ENCODE data around the gene SLC25A3. TPM values are rescaled to one million over a fixed set of nuclear protein-coding genes. Genes with fewer than 3 reads are reported as not detected.
"Not testable (repeated sequence)": the region's sequence is repeated elsewhere in the genome, so short reads cannot be mapped to it uniquely, and the experiment has no call there.

Gene SLC25A3
- 852 TPM for polyA plus RNA-seq (2012; ENCODE audit: insufficient read depth, insufficient read length, low read depth)

DNA sequence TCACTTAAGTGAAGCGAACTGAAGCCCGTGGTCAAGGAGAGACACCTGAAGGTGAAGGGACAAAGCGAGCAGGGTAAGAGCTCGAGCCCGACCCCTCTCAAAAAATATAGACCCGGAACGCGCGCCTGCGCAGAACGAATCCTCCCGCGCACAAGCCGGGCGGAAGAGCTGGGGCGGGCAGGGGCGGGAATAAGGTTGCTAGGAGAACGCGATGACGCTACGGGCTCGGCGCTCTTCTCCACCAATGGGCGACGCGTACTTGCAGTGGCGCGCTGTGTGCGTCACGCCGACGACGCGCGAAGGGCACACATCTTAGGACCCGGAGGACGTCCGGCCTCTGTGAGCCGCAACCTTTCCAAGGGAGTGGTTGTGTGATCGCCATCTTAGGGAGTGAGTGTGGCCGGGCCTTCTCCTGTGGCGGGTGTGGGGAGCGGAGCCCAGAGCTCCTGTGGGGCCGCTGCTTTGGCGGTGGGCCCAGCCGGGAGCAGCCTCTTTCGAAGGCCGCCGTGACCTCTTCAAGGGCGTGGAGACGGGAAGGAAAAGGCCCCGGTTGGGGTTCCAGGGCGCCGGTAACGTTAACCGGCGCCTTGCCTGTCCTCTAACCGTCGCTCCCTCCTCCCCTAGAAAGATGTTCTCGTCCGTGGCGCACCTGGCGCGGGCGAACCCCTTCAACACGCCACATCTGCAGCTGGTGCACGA lies at the start of gene SLC25A3:
TSS of gene SLC25A3 (plus strand) at position 336 of the 699 bp plus-strand sequence. CDS start at position 629, 293 bp downstream.
- Histone ChIP-seq H3K36me3 (peaks cover 44% of the 10 kb centered on the region), H3K4me1 (no peaks in the 10 kb centered on the region), H3K27me3 (no peaks in the 10 kb centered on the region), H3K9me3 (no peaks in the 10 kb centered on the region), H3K4me3 (ENCODE audit: low read depth, low read length) (peak within 1 kb of the TSS; percentile 71)
- TF ChIP-seq, protein P1, sequence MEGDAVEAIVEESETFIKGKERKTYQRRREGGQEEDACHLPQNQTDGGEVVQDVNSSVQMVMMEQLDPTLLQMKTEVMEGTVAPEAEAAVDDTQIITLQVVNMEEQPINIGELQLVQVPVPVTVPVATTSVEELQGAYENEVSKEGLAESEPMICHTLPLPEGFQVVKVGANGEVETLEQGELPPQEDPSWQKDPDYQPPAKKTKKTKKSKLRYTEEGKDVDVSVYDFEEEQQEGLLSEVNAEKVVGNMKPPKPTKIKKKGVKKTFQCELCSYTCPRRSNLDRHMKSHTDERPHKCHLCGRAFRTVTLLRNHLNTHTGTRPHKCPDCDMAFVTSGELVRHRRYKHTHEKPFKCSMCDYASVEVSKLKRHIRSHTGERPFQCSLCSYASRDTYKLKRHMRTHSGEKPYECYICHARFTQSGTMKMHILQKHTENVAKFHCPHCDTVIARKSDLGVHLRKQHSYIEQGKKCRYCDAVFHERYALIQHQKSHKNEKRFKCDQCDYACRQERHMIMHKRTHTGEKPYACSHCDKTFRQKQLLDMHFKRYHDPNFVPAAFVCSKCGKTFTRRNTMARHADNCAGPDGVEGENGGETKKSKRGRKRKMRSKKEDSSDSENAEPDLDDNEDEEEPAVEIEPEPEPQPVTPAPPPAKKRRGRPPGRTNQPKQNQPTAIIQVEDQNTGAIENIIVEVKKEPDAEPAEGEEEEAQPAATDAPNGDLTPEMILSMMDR (IDR thresholded peaks at IDR 0.05; ENCODE audit: low read depth, low read length): no peak
- peak; percentile 97 for DNase-seq

DNA sequence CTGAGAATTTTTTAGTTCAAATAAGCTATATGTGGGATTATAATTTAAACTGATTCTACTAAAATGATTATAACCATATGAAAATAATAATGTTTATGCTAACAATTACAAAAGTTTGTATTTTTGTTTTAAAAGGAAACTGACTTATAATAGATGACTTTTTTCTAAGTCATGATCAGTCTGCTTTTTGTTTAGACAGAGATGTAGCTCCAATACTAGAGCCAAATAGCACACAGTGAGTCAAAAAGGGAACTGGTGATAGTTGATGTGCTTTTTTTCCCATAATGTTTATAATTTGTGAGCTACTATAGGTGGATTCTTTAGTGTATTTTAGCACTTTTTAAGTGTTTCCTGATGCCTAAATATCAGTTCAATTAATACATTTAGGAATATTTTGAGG lies 49.8 kb upstream of the SLC25A3 start:
- TF ChIP-seq, protein P1 (IDR thresholded peaks at IDR 0.05; ENCODE audit: low read depth, low read length): no peak
- DNase-seq: no peak
- H3K36me3 ChIP-seq: peaks cover 83% of the 10 kb centered on the region
- no peaks in the 10 kb centered on the region for H3K27me3 ChIP-seq
- H3K4me1 ChIP-seq: no peaks in the 10 kb centered on the region; the same call in 1 of the 2 replicates
- no peak overlapping the region for H3K4me3 ChIP-seq (ENCODE audit: low read depth, low read length)
- H3K9me3 ChIP-seq: no peaks in the 10 kb centered on the region

DNA sequence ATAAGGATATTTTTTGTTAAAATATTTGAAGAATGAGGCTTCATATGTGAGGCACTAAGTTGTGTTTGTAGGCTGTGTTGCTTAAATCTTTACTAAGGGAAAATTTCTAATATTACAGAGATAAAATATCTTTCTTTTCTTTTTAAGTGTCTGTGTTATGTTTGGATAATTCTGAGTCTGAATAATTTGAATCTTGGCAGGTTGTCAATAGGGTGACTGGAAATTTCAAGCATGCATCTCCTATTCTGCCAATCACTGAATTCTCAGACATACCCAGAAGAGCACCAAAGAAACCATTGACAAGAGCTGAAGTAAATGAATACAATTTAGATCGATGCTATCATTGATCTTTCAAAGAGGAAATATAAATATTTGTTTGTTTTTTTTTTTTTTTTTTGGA lies 48.7 kb upstream of the SLC25A3 start:
- no peaks in the 10 kb centered on the region for H3K27me3 ChIP-seq
- H3K4me3 ChIP-seq (ENCODE audit: low read depth, low read length): no peak overlapping the region
- H3K9me3 ChIP-seq: no peaks in the 10 kb centered on the region
- TF ChIP-seq, protein P1 (IDR thresholded peaks at IDR 0.05; ENCODE audit: low read depth, low read length): no peak
- H3K4me1 ChIP-seq: no peaks in the 10 kb centered on the region; the same call in 1 of the 2 replicates
- H3K36me3 ChIP-seq: peaks cover 80% of the 10 kb centered on the region
- DNase-seq: no peak

DNA sequence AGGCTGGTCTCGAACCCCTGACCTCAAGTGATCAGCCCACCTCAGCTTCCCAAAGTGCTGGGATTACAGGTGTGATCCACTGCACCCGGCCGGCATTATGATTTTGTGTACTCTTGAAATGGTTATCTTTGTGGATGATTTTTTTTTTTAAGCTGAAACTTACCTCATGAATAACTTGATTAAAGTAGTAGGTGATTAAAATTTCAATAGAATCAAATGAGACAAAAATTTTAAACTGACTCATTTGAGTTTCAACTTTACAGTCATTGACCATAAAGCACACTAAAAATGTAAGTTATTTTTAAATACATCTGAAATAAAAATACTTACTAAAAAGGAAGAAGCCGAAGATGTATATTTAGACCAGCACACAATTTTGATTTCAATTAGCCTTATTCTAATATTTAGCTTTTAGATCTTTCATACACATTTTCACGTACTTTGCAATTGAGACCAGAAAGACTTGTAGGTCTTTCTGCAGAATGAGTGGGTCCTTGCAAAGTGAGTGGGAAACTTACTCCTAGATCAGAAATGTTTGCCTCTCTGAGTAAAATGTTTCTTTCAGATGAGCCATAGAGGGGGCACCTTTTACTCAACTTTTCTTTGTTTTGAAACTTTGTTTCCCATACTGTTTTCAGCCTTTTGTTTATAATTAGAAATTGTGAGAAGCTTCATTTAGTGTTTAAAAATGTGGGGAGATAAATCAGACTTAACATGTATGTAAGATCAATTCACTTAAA lies 43.9 kb upstream of the SLC25A3 start:
- H3K36me3 ChIP-seq: peaks cover 55% of the 10 kb centered on the region

DNA sequence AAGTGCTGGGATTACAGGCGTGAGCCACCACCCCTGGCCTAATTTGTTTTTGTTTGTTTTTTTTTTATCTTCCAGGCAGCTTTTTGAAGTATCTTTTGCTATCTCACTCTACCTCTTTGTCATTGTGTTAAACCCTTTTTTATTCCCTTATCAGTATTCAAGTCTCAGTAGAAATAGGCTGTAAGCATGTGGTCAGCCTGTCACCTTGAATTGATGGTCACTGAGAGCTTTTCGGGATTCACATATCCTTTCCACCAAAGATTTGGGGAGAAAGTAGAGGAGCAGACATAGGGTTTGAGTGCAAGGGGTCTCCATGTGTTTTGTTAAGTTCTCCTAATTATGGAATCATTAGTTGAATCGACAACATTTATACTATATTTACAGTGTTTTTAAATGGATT lies 41.7 kb upstream of the SLC25A3 start:
- Histone ChIP-seq H3K9me3 (no peaks in the 10 kb centered on the region; the same call in 1 of the 2 replicates), H3K4me1 (no peaks in the 10 kb centered on the region), H3K27me3 (no peaks in the 10 kb centered on the region), H3K4me3 (ENCODE audit: low read depth, low read length) (no peak overlapping the region), H3K36me3 (peaks cover 35% of the 10 kb centered on the region)
- TF ChIP-seq, protein P1 (IDR thresholded peaks at IDR 0.05; ENCODE audit: low read depth, low read length): no peak
- no peak for DNase-seq

More for the DNA sequence above, 43.9 kb upstream of the SLC25A3 start:
- Histone ChIP-seq H3K4me1 (no peaks in the 10 kb centered on the region), H3K9me3 (no peaks in the 10 kb centered on the region; the same call in 1 of the 2 replicates), H3K4me3 (ENCODE audit: low read depth, low read length) (no peak overlapping the region), H3K27me3 (no peaks in the 10 kb centered on the region)
- TF ChIP-seq, protein P1 (IDR thresholded peaks at IDR 0.05; ENCODE audit: low read depth, low read length): no peak
- no peak for DNase-seq

DNA sequence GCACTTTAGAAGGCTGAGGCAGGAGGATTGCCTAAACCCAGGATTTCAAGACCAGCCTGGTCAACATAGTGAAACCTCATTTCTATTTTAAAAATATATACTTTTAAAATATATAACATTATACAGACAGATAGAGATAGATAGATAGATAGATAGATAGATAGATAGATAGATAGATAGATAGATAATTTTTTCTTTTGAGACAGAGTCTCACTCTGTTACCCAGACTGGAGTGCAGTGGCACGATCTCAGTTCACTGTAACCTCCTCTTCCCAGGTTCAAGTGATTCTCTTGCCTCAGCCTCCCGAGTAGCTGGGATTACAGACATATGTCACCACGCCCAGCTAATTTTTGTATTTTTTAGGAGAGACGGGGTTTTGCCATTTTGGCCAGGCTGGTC lies 35.4 kb upstream of the SLC25A3 start:
- H3K36me3 ChIP-seq; H3K4me3 ChIP-seq (ENCODE audit: low read depth, low read length); DNase-seq; H3K9me3 ChIP-seq; H3K27me3 ChIP-seq; H3K4me1 ChIP-seq: not testable (repeated sequence)

Data from BE2C (cell line).